ENCODE results near the gene FAT3. TPM values are rescaled to one million over a fixed set of nuclear protein-coding genes. Genes with fewer than 3 reads are reported as not detected.
A peak's percentile ranks its signal among the peaks of the same experiment; 100 is the strongest.

FAT3 gene
- total RNA-seq (2014; rRNA removed; shearing (Covaris generic)) = not detected in 2 replicates
- total RNA-seq (2022) = not detected in 2 replicates
- Bru-seq, nascent RNA = percentile 1 among the genes with signal in this experiment
- BruChase-seq, experiment 1, labeled RNA remaining after a 6-hour chase = percentile 0 among the genes with signal in this experiment
- BruChase-seq, experiment 2, labeled RNA remaining after a 2-hour chase = percentile 0 among the genes with signal in this experiment
- long read RNA-seq = 0 reads

GRCh38 chr11:92224407-92225124, at the start of gene FAT3:
TSS of gene FAT3 (plus strand) at chr11:92224818. CDS start at chr11:92352113, 127,295 bp downstream.
- TF ChIP-seq EZH2phosphoT487 (IDR thresholded peaks at IDR 0.05; ENCODE audit: borderline replicate concordance, low read depth, low read length) = no peak
- TF ChIP-seq CTCF (conservative IDR thresholded peaks at IDR 0.05; ENCODE audit: low read length) = no peak
- H3K36me3 ChIP-seq (ENCODE audit: insufficient read depth, low read length) = no peaks in the 10 kb centered on the region
- H4K20me1 ChIP-seq (ENCODE audit: insufficient read depth, low read length) = no peaks in the 10 kb centered on the region
- POLR2A ChIA-PET = no interaction called here
- no TSS peak for BruUV-seq (replicated peaks)
- no peak for DNase-seq (ENCODE audit: low spot score)
- CTCF ChIA-PET (ENCODE audit: unreplicated experiment) = no interaction called here
- H3K4me2 ChIP-seq (ENCODE audit: low read length) = no peak within 1 kb of the TSS
- intact Hi-C loops (cut with micrococcal nuclease; ENCODE audit: unreplicated experiment) = no loop called here
- no peak within 1 kb of the TSS for H3K4me3 ChIP-seq (ENCODE audit: low read depth, low read length, poor library complexity, severe bottlenecking)
- H3K4me1 ChIP-seq (ENCODE audit: insufficient read depth, low read length, poor library complexity, severe bottlenecking) = no peaks in the 10 kb centered on the region
- no peak within 1 kb of the TSS for H2AFZ ChIP-seq (ENCODE audit: low read length)
- H3K27ac ChIP-seq (ENCODE audit: low read depth, low read length, poor library complexity, severe bottlenecking) = no peak within 1 kb of the TSS
- H3K9me2 ChIP-seq (ENCODE audit: insufficient read depth, low read length) = no peaks in the 10 kb centered on the region
- no peaks in the 10 kb centered on the region for H3K9me3 ChIP-seq (ENCODE audit: low read length)
- no peaks in the 10 kb centered on the region for H3K79me2 ChIP-seq (ENCODE audit: insufficient read depth, low read depth, low read length)

- H4K20me1 ChIP-seq (ENCODE audit: insufficient read depth, low read length) = no peaks in the 10 kb centered on the region
- no peaks in the 10 kb centered on the region for H3K9me3 ChIP-seq (ENCODE audit: low read length)
- BruUV-seq (replicated peaks) = no TSS peak
- no peak for DNase-seq (ENCODE audit: low spot score)
- H3K4me1 ChIP-seq (ENCODE audit: insufficient read depth, low read length, poor library complexity, severe bottlenecking) = no peaks in the 10 kb centered on the region
- H3K9me2 ChIP-seq (ENCODE audit: insufficient read depth, low read length) = no peaks in the 10 kb centered on the region
- ChIA-PET CTCF (ENCODE audit: unreplicated experiment) (no interaction called here), POLR2A (no interaction called here)
- no peak overlapping the region for H3K27ac ChIP-seq (ENCODE audit: low read depth, low read length, poor library complexity, severe bottlenecking)
- H3K79me2 ChIP-seq (ENCODE audit: insufficient read depth, low read depth, low read length) = no peaks in the 10 kb centered on the region
- H3K4me2 ChIP-seq (ENCODE audit: low read length) = no peak overlapping the region
- no peak overlapping the region for H3K4me3 ChIP-seq (ENCODE audit: low read depth, low read length, poor library complexity, severe bottlenecking)
- intact Hi-C loops (cut with micrococcal nuclease; ENCODE audit: unreplicated experiment) = no loop called here
- H3K36me3 ChIP-seq (ENCODE audit: insufficient read depth, low read length) = no peaks in the 10 kb centered on the region
- H2AFZ ChIP-seq (ENCODE audit: low read length) = no peak overlapping the region
- TF ChIP-seq CTCF (conservative IDR thresholded peaks at IDR 0.05; ENCODE audit: low read length) (no peak), EZH2phosphoT487 (IDR thresholded peaks at IDR 0.05; ENCODE audit: borderline replicate concordance, low read depth, low read length) (no peak)
These were observed 45.5 kb upstream of the FAT3 start for GRCh38 chr11:92179017-92179670.

GRCh38 chr11:92180226-92180625, 44.4 kb upstream of the FAT3 start:
- TF ChIP-seq EZH2phosphoT487 (IDR thresholded peaks at IDR 0.05; ENCODE audit: borderline replicate concordance, low read depth, low read length) = no peak
- TF ChIP-seq CTCF (conservative IDR thresholded peaks at IDR 0.05; ENCODE audit: low read length) = no peak
- POLR2A ChIA-PET = no interaction called here

More at GRCh38 chr11:92180226-92180625, 44.4 kb upstream of the FAT3 start:
- H3K4me1 ChIP-seq (ENCODE audit: insufficient read depth, low read length, poor library complexity, severe bottlenecking) = no peaks in the 10 kb centered on the region
- no peaks in the 10 kb centered on the region for H4K20me1 ChIP-seq (ENCODE audit: insufficient read depth, low read length)
- H3K4me2 ChIP-seq (ENCODE audit: low read length) = no peak overlapping the region
- H2AFZ ChIP-seq (ENCODE audit: low read length) = no peak overlapping the region
- CTCF ChIA-PET (ENCODE audit: unreplicated experiment) = no interaction called here
- H3K4me3 ChIP-seq (ENCODE audit: low read depth, low read length, poor library complexity, severe bottlenecking) = no peak overlapping the region
- H3K36me3 ChIP-seq (ENCODE audit: insufficient read depth, low read length) = no peaks in the 10 kb centered on the region
- no peaks in the 10 kb centered on the region for H3K9me2 ChIP-seq (ENCODE audit: insufficient read depth, low read length)
- no peaks in the 10 kb centered on the region for H3K9me3 ChIP-seq (ENCODE audit: low read length)
- H3K79me2 ChIP-seq (ENCODE audit: insufficient read depth, low read depth, low read length) = no peaks in the 10 kb centered on the region
- no peak overlapping the region for H3K27ac ChIP-seq (ENCODE audit: low read depth, low read length, poor library complexity, severe bottlenecking)
- intact Hi-C loops (cut with micrococcal nuclease; ENCODE audit: unreplicated experiment) = no loop called here
- DNase-seq (ENCODE audit: low spot score) = no peak
- no TSS peak for BruUV-seq (replicated peaks)

Data from OCI-LY7 (cell line).